KG1 (cell line): ENCODE data around the gene CYP27B1.

Experiments
- DNase-seq: peaks from one replicate; lab custom pipeline; 2025; lab: John Stamatoyannopoulos, UW

The CYP27B1 gene, protein sequence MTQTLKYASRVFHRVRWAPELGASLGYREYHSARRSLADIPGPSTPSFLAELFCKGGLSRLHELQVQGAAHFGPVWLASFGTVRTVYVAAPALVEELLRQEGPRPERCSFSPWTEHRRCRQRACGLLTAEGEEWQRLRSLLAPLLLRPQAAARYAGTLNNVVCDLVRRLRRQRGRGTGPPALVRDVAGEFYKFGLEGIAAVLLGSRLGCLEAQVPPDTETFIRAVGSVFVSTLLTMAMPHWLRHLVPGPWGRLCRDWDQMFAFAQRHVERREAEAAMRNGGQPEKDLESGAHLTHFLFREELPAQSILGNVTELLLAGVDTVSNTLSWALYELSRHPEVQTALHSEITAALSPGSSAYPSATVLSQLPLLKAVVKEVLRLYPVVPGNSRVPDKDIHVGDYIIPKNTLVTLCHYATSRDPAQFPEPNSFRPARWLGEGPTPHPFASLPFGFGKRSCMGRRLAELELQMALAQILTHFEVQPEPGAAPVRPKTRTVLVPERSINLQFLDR

GRCh38 chr12:57766464-57767304, at the start of gene CYP27B1:
CYP27B1 (minus strand) TSS chr12:57767078; CDS start chr12:57767041, 37 bp downstream.
- DNase-seq: no peak

GRCh38 chr12:57816001-57816854, 49.4 kb upstream of the CYP27B1 start:
- no peak for DNase-seq

DNA sequence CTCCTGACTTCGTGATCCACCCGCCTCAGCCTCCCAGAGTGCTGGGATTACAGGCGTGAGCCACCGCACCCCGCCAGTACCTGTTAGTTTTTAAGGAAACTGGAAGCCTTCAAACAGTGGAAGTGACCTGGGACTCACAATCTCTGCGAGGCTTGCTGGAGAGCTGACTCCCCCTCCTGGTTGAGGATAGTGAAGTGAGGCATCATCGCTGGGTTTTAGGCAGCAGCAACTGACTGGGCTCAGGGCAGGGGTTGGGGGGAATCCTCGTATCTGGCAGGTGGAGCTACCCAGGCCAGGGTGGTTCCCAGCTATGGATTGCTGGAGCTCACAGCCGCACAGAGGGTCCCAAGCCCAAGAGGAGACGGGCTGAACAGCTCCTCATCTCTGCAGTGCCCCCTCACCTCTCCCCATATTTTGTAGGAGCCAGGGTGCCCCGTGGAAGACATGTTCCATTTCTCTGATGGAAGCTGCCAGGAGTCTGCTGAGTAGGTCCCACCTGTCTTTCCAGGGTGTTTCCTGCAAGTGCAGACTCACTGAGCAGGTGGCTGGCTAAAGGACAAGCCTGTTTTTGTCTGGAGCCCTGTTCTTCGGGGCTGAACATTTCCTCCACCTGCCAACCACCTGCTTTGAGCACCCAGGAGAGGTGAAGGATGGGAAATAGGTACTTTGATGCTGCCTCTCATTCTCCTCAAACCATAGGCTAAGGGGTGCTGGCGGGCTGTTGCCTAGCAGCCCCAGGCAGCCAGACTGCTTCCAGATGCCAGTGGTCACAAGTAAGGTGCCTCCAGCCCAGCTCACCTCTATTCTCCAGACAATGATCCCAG, 48.5 kb upstream of the CYP27B1 start:
- DNase-seq: no peak

- DNase-seq: no peak
Measured at GRCh38 chr12:57813971-57814772, 47.3 kb upstream of the CYP27B1 start.

DNA sequence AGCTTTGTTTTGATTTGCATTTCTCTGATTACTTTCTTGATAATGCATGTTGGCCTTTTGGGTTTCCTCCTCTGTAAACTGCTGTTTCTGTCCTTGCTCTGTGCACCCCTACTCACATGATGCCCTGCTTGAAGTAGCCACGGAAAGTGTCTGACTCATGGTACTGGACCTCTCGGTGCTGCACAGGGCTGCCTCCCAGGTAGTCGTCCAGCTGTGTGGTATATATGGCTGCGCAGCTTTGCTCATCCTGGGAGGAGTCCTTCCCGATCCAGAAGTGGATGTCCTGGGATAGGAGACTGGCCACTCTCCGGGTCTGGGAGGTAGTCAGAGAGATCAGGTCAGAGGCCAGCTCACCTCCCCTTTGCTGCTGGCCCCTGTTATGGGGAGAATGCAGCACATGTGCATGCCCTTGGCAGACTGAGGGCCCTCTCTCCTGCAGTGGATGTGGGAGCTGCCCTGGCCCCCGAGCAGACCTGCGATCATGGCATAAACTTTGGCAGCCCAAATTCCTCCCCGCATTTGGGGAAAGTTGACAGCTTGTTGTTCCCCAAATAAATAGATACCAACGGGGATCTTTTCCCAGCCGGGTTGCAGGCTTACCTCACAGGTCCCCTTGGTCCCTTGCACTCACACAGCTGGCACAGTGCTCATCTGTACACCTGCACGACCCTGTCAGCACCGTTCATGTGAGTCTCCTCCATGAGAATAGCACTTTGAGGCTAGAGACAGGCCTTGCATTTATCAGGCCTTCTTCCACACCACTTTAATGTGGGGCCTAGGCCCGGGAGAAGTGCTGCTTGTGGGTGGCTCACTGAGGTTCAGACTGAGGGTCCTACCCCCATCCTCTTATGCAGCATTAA, 46.5 kb upstream of the CYP27B1 start:
- DNase-seq: no peak

DNA sequence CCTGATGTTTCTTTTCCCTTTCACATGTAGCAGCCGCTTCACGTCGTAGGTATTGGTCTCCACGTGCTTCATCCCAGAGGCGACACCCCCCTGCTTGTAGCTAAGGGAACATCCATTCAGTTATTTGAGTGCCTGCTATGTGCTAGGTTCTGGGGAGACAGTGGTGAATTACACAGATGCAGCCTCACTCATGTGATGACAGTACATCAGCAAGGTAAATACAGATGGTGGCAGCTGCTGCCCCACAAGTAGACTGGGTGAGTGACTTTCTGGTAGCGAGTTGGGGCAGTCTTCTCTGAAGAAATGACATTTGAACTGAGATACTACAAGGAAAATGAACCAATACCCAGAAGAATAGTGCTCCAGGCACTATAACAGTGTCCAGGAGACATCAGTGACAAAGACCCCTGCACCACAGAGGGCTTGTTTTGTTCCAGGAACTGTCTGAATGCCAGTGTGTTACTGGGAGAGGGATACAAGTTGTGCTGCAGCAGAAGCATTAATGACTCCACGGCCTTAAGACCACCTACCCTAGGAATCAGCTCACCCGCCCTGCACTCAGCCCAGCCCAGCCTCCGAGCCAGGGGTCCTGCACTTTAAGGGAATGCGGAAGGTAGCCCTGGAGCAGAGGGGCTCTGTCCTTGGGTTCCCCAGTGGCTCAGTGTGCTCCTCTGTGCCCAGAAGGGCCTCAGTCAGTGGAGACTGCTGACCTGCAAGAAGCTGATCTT, 44.3 kb upstream of the CYP27B1 start:
- no peak for DNase-seq

GRCh38 chr12:57810450-57810849, 43.6 kb upstream of the CYP27B1 start:
- DNase-seq: no peak

DNA sequence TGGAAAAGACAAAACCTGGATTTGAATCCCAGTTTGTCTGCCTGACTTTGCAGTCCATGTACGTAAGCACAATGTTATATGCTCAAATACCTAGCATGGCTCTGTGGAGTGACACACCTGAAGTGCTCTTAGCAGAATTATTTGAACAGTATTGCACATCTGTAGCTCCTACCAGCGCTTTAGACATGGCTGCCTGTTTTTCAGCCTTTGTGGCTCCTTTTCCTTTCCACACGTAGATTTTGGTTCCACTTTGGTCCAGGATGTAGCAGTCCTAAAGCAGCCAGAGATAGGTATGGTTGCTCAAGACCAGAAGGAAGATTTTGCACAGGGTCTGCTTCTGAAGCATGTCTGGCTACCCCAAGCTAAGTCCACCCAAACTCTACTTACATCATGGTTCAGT, 42.5 kb upstream of the CYP27B1 start:
- no peak for DNase-seq

DNA sequence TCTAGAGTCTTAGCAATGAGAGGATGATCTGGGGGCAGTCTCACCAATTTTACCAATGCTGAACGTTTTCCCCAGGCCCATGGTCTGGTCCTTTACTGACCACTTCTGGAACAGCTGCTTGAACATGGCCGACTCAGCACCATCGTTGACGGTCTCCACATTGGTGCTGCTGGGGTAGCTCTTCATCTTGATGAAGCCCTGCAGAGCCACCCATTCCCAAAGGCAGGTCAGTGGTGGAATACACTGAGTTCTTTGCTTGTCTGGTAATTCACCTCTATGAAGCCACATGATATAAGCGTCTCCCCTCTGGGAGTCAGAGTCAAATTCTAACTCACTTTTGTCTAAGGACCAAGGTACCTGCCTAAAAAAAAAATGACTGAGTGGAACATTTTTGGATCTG, 41.5 kb upstream of the CYP27B1 start:
- no peak for DNase-seq

- no peak for DNase-seq
Measured at GRCh38 chr12:57807285-57807684, 40.4 kb upstream of the CYP27B1 start.

DNA sequence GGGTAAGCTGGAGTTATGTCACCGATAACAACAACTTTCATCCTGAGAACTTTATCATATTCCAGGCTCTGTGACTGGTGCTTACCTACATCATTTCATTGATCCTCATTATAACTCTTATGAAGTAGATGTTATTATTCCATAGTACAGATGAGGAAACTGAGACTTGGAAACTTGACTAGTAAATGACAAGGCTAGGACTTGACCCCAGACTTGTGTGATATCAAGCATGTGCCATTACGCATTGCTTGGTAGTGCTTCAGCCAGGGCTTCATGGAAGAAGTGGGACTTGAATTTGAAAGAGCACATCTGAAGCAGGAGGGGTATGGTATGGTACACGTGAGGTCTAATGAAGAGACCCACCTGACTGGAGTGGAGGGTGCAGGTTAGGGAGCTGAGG, 39.8 kb upstream of the CYP27B1 start:
- no peak for DNase-seq

DNA sequence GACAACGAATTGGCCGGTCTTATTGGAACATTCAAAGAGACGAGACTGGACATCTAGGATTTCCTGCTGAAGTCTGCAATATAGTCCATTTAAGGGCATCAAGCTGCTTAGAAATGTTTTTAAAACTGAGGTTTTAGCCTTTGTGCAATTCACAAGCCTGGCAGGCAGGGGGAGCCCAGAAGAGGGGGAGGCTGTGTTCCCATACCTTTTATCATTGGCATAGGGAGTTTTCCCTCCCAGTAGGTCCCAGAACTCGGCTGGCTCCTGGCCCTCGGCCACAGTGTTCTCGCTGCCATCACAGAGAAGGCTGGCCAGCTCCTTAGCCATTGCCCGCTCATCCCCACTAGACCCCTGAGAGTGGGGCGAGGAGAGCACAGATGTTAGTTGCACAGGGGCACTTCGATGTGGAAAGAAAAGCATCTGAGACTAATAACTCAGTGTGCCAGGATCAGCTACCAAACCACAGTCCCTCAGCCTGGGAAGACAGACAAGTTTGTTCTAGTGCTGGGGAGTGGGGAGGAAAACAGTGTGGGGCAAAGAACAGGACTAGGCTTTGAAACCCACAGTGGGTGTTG, 36.5 kb upstream of the CYP27B1 start:
- no peak for DNase-seq

DNA sequence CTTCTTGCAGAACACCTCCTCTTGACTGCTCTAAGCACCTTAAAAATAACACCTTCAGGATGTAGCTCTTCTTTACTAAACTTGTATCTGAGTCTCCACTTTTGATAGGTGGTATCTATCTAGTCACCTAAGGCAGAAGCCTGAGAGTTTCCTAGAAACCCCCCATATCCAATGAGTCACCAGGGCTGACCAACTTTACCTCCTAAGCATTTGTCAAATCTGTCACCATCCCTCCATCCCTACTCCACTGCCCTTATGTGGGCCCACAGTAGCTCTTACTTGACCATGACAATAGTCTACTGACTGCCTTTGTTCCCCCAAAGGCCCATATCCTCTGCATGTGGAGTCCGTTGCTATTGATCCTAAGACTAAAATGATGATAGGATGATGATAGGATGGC, 35.7 kb upstream of the CYP27B1 start:
- no peak for DNase-seq

- DNase-seq: no peak
Measured at GRCh38 chr12:57800965-57801364, 34.1 kb upstream of the CYP27B1 start.

GRCh38 chr12:57797933-57798332, 31.1 kb upstream of the CYP27B1 start:
- no peak for DNase-seq

DNA sequence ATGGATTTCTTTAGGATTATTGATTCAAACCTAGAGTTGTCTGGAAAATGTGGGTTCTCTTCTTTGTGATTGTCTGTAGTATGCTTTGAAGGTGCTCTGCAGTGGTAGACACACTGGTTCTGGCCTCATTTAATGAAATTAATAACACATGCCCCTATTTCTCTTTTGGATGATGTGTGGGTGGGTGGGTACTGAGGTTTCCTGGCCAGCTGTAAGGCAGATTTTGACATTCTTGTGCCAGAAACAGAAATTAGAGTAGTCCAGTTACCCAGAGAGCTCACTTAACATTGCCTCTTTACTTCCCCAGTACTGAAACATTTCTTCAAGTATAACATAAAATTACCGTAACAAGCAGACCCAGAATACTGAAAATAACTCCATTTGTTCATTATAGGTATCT, 30.1 kb upstream of the CYP27B1 start:
- no peak for DNase-seq

DNA sequence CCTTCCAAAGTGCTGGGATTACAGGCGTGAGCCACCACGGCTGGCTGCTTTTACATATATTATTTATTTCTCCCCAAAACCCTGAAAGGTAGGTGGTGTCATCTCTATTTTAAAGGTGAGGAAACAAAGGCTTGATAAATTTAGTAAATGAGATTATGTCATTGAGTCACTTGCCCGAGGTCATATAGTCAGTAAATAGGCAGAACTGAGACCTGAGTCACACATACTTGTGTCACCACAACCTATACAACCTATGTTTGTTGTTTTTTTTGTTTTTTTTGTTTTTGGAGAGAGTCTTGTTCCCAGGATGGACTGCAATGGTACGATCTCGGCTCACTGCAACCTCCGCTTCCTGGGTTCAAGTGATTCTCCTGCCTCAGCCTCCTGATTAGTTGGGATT, 28.5 kb upstream of the CYP27B1 start:
- no peak for DNase-seq

DNA sequence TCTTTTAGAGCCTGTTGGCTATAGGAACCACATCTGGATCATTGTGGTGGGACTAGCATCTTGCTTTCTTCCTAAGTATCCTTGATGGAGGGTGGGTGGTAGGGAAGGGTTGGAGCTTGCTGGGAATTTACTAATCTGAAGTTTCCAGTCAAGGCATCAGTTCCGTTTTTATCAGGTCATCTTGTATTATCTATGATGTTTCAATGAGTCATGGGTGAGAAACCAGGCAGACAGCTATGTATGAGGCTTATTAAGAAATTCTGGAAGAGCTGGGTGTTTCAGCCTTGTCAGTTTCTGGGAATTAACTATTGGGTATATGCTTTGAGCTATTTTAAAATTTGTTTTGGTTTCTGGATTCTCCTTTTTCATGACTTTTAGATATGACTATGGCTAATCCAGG, 27.0 kb upstream of the CYP27B1 start:
- DNase-seq: no peak
